Kidney (tissue), 14 donors: ENCODE results near the gene PPP2R2B. TPM values are rescaled to one million over a fixed set of nuclear protein-coding genes. Genes with fewer than 3 reads are reported as not detected.

Experiments
- DNase-seq, 5 donors: peaks; one replicate each; pipeline ENCODE4 v3.0.0-alpha.2; 2013 to 2020
- FAIRE-seq: peaks from 2 replicates; lab custom pipeline; 2012; peaks lifted over from hg19 to GRCh38; lab: Jason Lieb, UNC
- H3K27ac ChIP-seq, 2 donors: one replicate each; pipeline ENCODE4 v1.7.0; 2013; ENCODE audit warnings: low read depth in 2 of 2, low read length in 2 of 2, inconsistent platforms in 1 of 2
- H3K27me3 ChIP-seq: one replicate; pipeline ENCODE4 v1.7.1; 2013; ENCODE audit warnings: low read length, inconsistent platforms; ENCODE audit not compliant: control insufficient read depth, insufficient read depth
- H3K36me3 ChIP-seq, 3 donors: one replicate each; pipeline versions ENCODE4 v1.7.0 to v1.7.1; 2013; ENCODE audit warnings: low read length in 3 of 3, control low read depth in 1 of 3, inconsistent platforms in 1 of 3; ENCODE audit not compliant: insufficient read depth in 3 of 3, control insufficient read depth in 2 of 3
- H3K4me1 ChIP-seq, 3 donors: one replicate each; pipeline versions ENCODE4 v1.7.0 to v1.7.1; 2013; ENCODE audit warnings: low read length in 3 of 3, inconsistent platforms in 1 of 3, low read depth in 1 of 3; ENCODE audit not compliant: control insufficient read depth in 2 of 3, insufficient read depth in 2 of 3
- H3K4me3 ChIP-seq, 3 donors: one replicate each; pipeline versions ENCODE4 v1.7.0 to v1.8.1; 2013; ENCODE audit warnings: low read length in 3 of 3, control low read depth in 1 of 3, inconsistent platforms in 1 of 3
- H3K9ac ChIP-seq, 3 donors: one replicate each; pipeline versions ENCODE4 v1.7.0 to v1.7.1; 2013; ENCODE audit warnings: low read length in 3 of 3, control low read depth in 1 of 3, inconsistent platforms in 1 of 3
- H3K9me3 ChIP-seq, 3 donors: one replicate each; pipeline versions ENCODE4 v1.7.0 to v1.7.1; 2013; ENCODE audit warnings: low read length in 3 of 3, control low read depth in 1 of 3, inconsistent platforms in 1 of 3; ENCODE audit not compliant: control insufficient read depth in 2 of 3, insufficient read depth in 1 of 3
- intact Hi-C: fragments of 100-400 bp; cut with DNase I; formaldehyde crosslinking; loops from one replicate; pipeline ENCODE4 v1.11.1; 2022
- polyA plus RNA-seq: library from polyadenylated mRNA; stranded (reverse); fragments of 350-450 nt; fragmentation: Illumina TruSeq; extraction: RNeasy Lipid Tissue Mini Kit (QIAGEN cat#74804); gene quantifications from one replicate; pipeline ENCODE4 v1.2.3, GENCODE V29; 2014; ENCODE audit warnings: low read depth, low replicate concordance; ENCODE audit not compliant: insufficient read depth
- total RNA-seq: library from RNA; stranded (reverse); fragmentation: NEBNext Ultra II Directional; extraction: Animal tissue kit (Norgen Biotek cat#: 25700); gene quantifications from one replicate; pipeline ENCODE4 v1.2.1, GENCODE V29; 2021
- TF ChIP-seq, protein P1 (sequence below): IDR thresholded peaks from 3 replicates; pipeline ENCODE4 v1.5.1; 2012; ENCODE audit warnings: mild to moderate bottlenecking, moderate library complexity, borderline replicate concordance; ENCODE audit not compliant: insufficient read depth; ENCODE audit errors: extremely low read depth
- donor health status: control.
- donor health status: control.
- donor health status: control.
- donor health status: control.
- donor health status: control.
- donor health status: DM: yes; HTN: yes; CAD: no.
- donor health status: Normal renal cell carcinoma (clear cell type).

PPP2R2B gene
- total and polyA plus RNA-seq, 2 donors from 2014 or later = 4.0 to 8.2 TPM

DNA sequence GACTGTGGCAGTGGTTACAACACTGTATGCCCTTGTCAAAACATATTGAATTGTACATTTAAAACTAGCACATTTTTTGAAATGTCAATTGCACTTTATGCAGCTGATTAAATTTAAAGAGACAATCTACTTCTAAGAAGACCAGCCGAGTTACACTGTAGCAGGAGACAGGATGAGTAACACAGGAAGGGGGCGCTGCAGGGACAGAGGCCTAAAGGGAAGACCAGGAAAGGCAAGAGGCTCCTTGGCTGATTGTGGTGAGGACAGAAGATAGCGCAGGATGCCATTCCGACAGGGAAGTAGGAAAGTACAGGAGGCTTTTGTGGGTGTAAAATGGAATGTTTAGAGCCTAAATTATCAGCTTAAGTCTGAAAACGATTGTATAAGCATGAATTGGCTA is 28.2 kb upstream of the PPP2R2B start:
- Histone ChIP-seq H3K36me3 (no peaks in the 10 kb centered on the region), H3K4me3 (no peak overlapping the region), H3K9ac (no peak overlapping the region), H3K9me3 (no peaks in the 10 kb centered on the region), H3K4me1 (no peaks in the 10 kb centered on the region), H3K27ac (no peak overlapping the region), H3K27me3 (no peaks in the 10 kb centered on the region)
- no peak for DNase-seq
- FAIRE-seq = no peak
- TF ChIP-seq, protein P1, sequence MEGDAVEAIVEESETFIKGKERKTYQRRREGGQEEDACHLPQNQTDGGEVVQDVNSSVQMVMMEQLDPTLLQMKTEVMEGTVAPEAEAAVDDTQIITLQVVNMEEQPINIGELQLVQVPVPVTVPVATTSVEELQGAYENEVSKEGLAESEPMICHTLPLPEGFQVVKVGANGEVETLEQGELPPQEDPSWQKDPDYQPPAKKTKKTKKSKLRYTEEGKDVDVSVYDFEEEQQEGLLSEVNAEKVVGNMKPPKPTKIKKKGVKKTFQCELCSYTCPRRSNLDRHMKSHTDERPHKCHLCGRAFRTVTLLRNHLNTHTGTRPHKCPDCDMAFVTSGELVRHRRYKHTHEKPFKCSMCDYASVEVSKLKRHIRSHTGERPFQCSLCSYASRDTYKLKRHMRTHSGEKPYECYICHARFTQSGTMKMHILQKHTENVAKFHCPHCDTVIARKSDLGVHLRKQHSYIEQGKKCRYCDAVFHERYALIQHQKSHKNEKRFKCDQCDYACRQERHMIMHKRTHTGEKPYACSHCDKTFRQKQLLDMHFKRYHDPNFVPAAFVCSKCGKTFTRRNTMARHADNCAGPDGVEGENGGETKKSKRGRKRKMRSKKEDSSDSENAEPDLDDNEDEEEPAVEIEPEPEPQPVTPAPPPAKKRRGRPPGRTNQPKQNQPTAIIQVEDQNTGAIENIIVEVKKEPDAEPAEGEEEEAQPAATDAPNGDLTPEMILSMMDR = no peak
- intact Hi-C loops = no loop called here

DNA sequence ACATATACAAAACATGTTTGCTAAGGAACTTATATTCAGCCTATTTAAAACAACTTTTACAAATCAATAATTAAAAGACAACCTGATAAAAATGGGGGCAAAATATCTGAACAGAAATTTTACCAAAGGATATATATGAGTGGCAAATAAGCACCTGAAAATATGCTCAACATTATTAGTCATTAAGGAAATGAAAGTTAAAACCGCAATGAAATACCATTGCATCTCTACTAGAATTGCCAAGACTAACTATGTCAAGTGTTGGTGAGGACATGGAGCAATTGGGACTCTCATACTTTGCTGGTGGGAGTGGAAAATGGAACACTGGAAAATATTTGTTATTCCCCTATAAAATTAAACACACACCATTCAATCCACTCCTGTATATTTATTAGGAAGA is 26.3 kb upstream of the PPP2R2B start:
- Histone ChIP-seq H3K9me3 (no peaks in the 10 kb centered on the region), H3K27me3 (no peaks in the 10 kb centered on the region), H3K27ac (no peak overlapping the region), H3K9ac (no peak overlapping the region), H3K36me3 (no peaks in the 10 kb centered on the region), H3K4me3 (no peak overlapping the region), H3K4me1 (no peaks in the 10 kb centered on the region)
- DNase-seq (no peak), FAIRE-seq (no peak)
- TF ChIP-seq, protein P1 = no peak
- intact Hi-C loops = no loop called here

DNA sequence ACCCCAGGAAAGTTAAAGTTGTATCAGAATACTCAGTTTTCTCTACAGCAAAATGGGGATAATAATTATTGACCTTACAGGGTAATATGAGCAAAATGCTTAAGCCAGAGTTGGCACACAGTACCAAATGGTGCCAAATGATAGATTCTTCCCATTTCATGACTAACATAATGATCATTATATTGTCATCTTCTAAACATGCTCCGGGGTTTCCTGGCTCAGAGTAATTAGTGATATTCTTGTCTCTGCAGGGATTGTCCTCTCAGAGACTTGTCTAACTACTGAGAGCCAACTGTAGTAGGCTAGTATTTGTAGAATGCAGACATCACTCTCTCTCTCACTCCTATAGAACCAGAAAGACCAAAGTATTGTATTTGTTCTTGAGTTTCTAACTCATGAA is 25.2 kb upstream of the PPP2R2B start:
- Histone ChIP-seq H3K36me3 (no peaks in the 10 kb centered on the region), H3K27ac (no peak overlapping the region), H3K27me3 (no peaks in the 10 kb centered on the region), H3K9me3 (no peaks in the 10 kb centered on the region), H3K9ac (no peak overlapping the region), H3K4me1 (no peaks in the 10 kb centered on the region), H3K4me3 (no peak overlapping the region)
- DNase-seq (no peak), FAIRE-seq (no peak)
- TF ChIP-seq, protein P1 = no peak
- intact Hi-C loops = no loop called here

- FAIRE-seq (no peak), DNase-seq (no peak)
- Histone ChIP-seq H3K36me3 (no peaks in the 10 kb centered on the region), H3K9ac (no peak overlapping the region), H3K27me3 (no peaks in the 10 kb centered on the region), H3K4me3 (no peak overlapping the region), H3K9me3 (no peaks in the 10 kb centered on the region), H3K27ac (no peak overlapping the region), H3K4me1 (no peaks in the 10 kb centered on the region)
- TF ChIP-seq, protein P1 = no peak
- intact Hi-C loops = no loop called here
Measured at GRCh38 chr5:146902471-146902870, 23.9 kb upstream of the PPP2R2B start.
